CD14-positive monocyte (primary cell): ENCODE results near the gene RNF169. TPM values are rescaled to one million over a fixed set of nuclear protein-coding genes. Genes with fewer than 3 reads are reported as not detected.

Source experiments
- DNase-seq, 3 donors: peaks; one replicate each; pipeline ENCODE4 v3.0.0-alpha.2; 2011 to 2022
- H2AFZ ChIP-seq: 2 replicates; pipeline ENCODE4 v1.6.0; 2012; ENCODE audit warnings: mild to moderate bottlenecking, low read depth, low read length, inconsistent platforms; ENCODE audit not compliant: insufficient read depth, poor library complexity, severe bottlenecking
- H3K27ac ChIP-seq, 2 donors: 1 replicate in 1 of 2; 2 replicates in 1 of 2; pipeline ENCODE4 v1.5.1; 2012 to 2013; ENCODE audit warnings: low read length in 2 of 2, control low read depth in 1 of 2, inconsistent platforms in 1 of 2, low read depth in 1 of 2, mild to moderate bottlenecking in 1 of 2
- H3K27me3 ChIP-seq, 2 donors: one replicate each; pipeline versions ENCODE4 v1.6.0 to v1.6.1; 2011 to 2013; ENCODE audit warnings: low read length in 2 of 2; ENCODE audit not compliant: control insufficient read depth in 2 of 2, insufficient read depth in 2 of 2
- H3K36me3 ChIP-seq, 2 donors: replicated peaks in 1 of 2; 1 replicate in 1 of 2; 2 replicates in 1 of 2; pipeline versions ENCODE4 v1.5.1 to v1.6.1; 2012 to 2013; ENCODE audit warnings: low read length in 2 of 2, control low read depth in 1 of 2, inconsistent platforms in 1 of 2, mild to moderate bottlenecking in 1 of 2; ENCODE audit not compliant: insufficient read depth in 2 of 2, control insufficient read depth in 1 of 2
- H3K4me1 ChIP-seq, 2 donors: 1 replicate in 1 of 2; 2 replicates in 1 of 2; pipeline versions ENCODE4 v1.5.1 to v1.6.1; 2012 to 2013; ENCODE audit warnings: low read length in 2 of 2, control low read depth in 1 of 2, inconsistent platforms in 1 of 2, mild to moderate bottlenecking in 1 of 2, moderate library complexity in 1 of 2; ENCODE audit not compliant: insufficient read depth in 2 of 2, control insufficient read depth in 1 of 2
- H3K4me2 ChIP-seq: replicated peaks from 2 replicates; pipeline ENCODE3; 2012; ENCODE audit warnings: low read length, moderate library complexity, mild to moderate bottlenecking; ENCODE audit not compliant: poor library complexity, severe bottlenecking; ENCODE audit errors: extremely low read depth
- H3K4me3 ChIP-seq, 3 experiments: fragments of 200-600 bp in 1 of 3; sonication (generic) in 1 of 3; replicated peaks in 1 of 3; 1 replicate in 2 of 3; 2 replicates in 1 of 3; pipeline ENCODE4 v1.5.1; 2011 to 2013; ENCODE audit warnings: low read length in 3 of 3, mild to moderate bottlenecking in 3 of 3, control low read depth in 2 of 3, low read depth in 2 of 3, inconsistent platforms in 1 of 3, moderate library complexity in 1 of 3
- H3K79me2 ChIP-seq: 2 replicates; pipeline ENCODE4 v1.6.0; 2012; ENCODE audit warnings: mild to moderate bottlenecking, control low read depth, inconsistent platforms, low read length, moderate library complexity; ENCODE audit not compliant: insufficient read depth
- H3K9ac ChIP-seq: 2 replicates; pipeline ENCODE4 v1.6.0; 2017; ENCODE audit warnings: low read length, mild to moderate bottlenecking; ENCODE audit not compliant: insufficient read depth, poor library complexity, severe bottlenecking
- H3K9me3 ChIP-seq, 2 donors: replicated peaks in 1 of 2; 1 replicate in 1 of 2; 2 replicates in 1 of 2; pipeline versions ENCODE4 v1.5.1 to v1.6.1; 2012 to 2013; ENCODE audit warnings: low read length in 2 of 2, control low read depth in 1 of 2; ENCODE audit not compliant: control insufficient read depth in 1 of 2, insufficient read depth in 1 of 2
- H4K20me1 ChIP-seq: 2 replicates; pipeline ENCODE4 v1.6.0; 2012; ENCODE audit warnings: mild to moderate bottlenecking, low read length, control low read depth, moderate library complexity; ENCODE audit not compliant: insufficient read depth
- H3K27ac Mint-ChIP-seq, 7 donors: one replicate each; pipeline ENCODE4 v1.8.0; 2020; ENCODE audit warnings: mild to moderate bottlenecking in 7 of 7, mixed read lengths in 7 of 7, moderate library complexity in 6 of 7, inconsistent platforms in 2 of 7
- H3K27me3 Mint-ChIP-seq, 3 donors: one replicate each; pipeline ENCODE4 v1.8.0; 2021 to 2022; ENCODE audit warnings: low read depth in 3 of 3, mild to moderate bottlenecking in 3 of 3, mixed read lengths in 3 of 3, moderate library complexity in 3 of 3, inconsistent platforms in 1 of 3
- H3K36me3 Mint-ChIP-seq, 2 donors: one replicate each; pipeline ENCODE4 v1.8.0; 2020; ENCODE audit warnings: mixed read lengths in 2 of 2, inconsistent platforms in 1 of 2, mild to moderate bottlenecking in 1 of 2
- H3K4me1 Mint-ChIP-seq: one replicate; pipeline ENCODE4 v1.8.0; 2020; ENCODE audit warnings: mild to moderate bottlenecking, mixed read lengths
- H3K4me3 Mint-ChIP-seq, 2 donors: one replicate each; pipeline ENCODE4 v1.8.0; 2020; ENCODE audit warnings: mild to moderate bottlenecking in 2 of 2, mixed read lengths in 2 of 2, moderate library complexity in 1 of 2
- H3K9me3 Mint-ChIP-seq, 7 donors: one replicate each; pipeline ENCODE4 v1.8.0; 2020 to 2022; ENCODE audit warnings: mixed read lengths in 7 of 7, mild to moderate bottlenecking in 6 of 7, moderate library complexity in 6 of 7, inconsistent platforms in 2 of 7
- CTCF ChIP-seq: fragments of 200-600 bp; IDR thresholded peaks from one replicate; pipeline ENCODE4 v1.8.0; 2022; ENCODE audit warnings: antibody characterized with exemption, mild to moderate bottlenecking
- WGBS: methylation state at CpG from one replicate; pipeline ENCODE4 v1.1.5; 2013; ENCODE audit warnings: missing lambda C conversion rate; ENCODE audit not compliant: insufficient coverage; 5-methylcytosine and 5-hydroxymethylcytosine counted together
- intact Hi-C, 2 donors: fragments of 100-400 bp; cut with micrococcal nuclease; formaldehyde crosslinking; loops; one replicate each; pipeline versions ENCODE4 v1.15.0 to v1.15.1; 2023
- polyA plus RNA-seq, 3 donors: library from polyadenylated mRNA; depleted of rRNA in 1 of 3; unstranded in 2 of 3; stranded (reverse) in 1 of 3; fragments of 300-500 nt in 2 of 3; fragments of >200 nt in 1 of 3; fragmentation: Illumina TruSeq in 2 of 3; gene quantifications; 1 replicate in 2 of 3; 2 replicates in 1 of 3; pipeline ENCODE4 v1.2.3, GENCODE V29; 2012 to 2021

RNF169 gene
- polyA plus RNA-seq, 3 donors: 1.4 to 16.2 (median 2.0) TPM

GRCh38 chr11:74783241-74783871 lies 34.7 kb downstream of the RNF169 start:
- peaks cover 38% of the 10 kb centered on the region for H3K4me1 Mint-ChIP-seq
- no peak overlapping the region for H2AFZ ChIP-seq
- intact Hi-C loops: loop anchor here (5.0 kb wide), 1 partner anchor 36 kb away; the partner anchor contains the start of gene RNF169 (in 2 of the 2)

GRCh38 chr11:74784234-74784633 lies 35.6 kb downstream of the RNF169 start:
- Histone ChIP-seq H3K36me3 (peaks cover 0 to 6% of the 10 kb centered on the region in 2 donors), H3K27ac (peak overlapping the region in 1 of 2 donors; percentile 81), H3K9me3 (no peaks in the 10 kb centered on the region), H3K4me1 (peaks cover 38 to 70% of the 10 kb centered on the region in 2 donors), H3K4me2 (peak overlapping the region; percentile 65), H2AFZ (no peak overlapping the region), H3K4me3 (peak overlapping the region in 1 of 3 experiments; percentile 48), H4K20me1 (peaks cover 72% of the 10 kb centered on the region), H3K79me2 (peaks cover 80% of the 10 kb centered on the region), H3K27me3 (no peaks in the 10 kb centered on the region), H3K9ac (no peak overlapping the region)
- no peak overlapping the region for H3K4me3 Mint-ChIP-seq
- no peak for TF ChIP-seq CTCF
- peaks cover 36% of the 10 kb centered on the region for H3K4me1 Mint-ChIP-seq
- intact Hi-C loops: loop anchor here (5.0 kb wide), 1 partner anchor 37 kb away; the partner anchor contains the start of gene RNF169 (in 2 of the 2)
- DNase-seq: no peak
- H3K27me3 Mint-ChIP-seq: no peaks in the 10 kb centered on the region
- 88% methylated on average over 1 of the region's 5 CpGs for WGBS
- peaks cover 5 to 12% of the 10 kb centered on the region in 2 donors for H3K36me3 Mint-ChIP-seq
- H3K27ac Mint-ChIP-seq: peak overlapping the region in 6 of 7 donors; percentile 50 to 86 (median 83)
- H3K9me3 Mint-ChIP-seq: no peaks in the 10 kb centered on the region

More at GRCh38 chr11:74783241-74783871, 34.7 kb downstream of the RNF169 start:
- peaks cover 38 to 70% of the 10 kb centered on the region in 2 donors for H3K4me1 ChIP-seq
- peak overlapping the region; percentile 65 for H3K4me2 ChIP-seq
- peak; percentile 88 to 96 (median 91) for DNase-seq
- H3K4me3 Mint-ChIP-seq: peak overlapping the region; percentile 7 to 49
- no CpG with 5 or more reads among the region's 2 CpGs for WGBS
- H3K36me3 ChIP-seq: peaks cover 0 to 2% of the 10 kb centered on the region in 2 donors
- H3K36me3 Mint-ChIP-seq: peaks cover 5 to 11% of the 10 kb centered on the region in 2 donors
- peaks cover 72% of the 10 kb centered on the region for H4K20me1 ChIP-seq
- peaks cover 81% of the 10 kb centered on the region for H3K79me2 ChIP-seq
- peak overlapping the region in 6 of 7 donors; percentile 48 to 93 (median 90) for H3K27ac Mint-ChIP-seq
- peak overlapping the region in 1 of 2 donors; percentile 81 for H3K27ac ChIP-seq
- no peak overlapping the region for H3K9ac ChIP-seq
- TF ChIP-seq CTCF: no peak
- no peaks in the 10 kb centered on the region for H3K27me3 ChIP-seq
- peak overlapping the region in 2 of 3 experiments; percentile 19 to 48 for H3K4me3 ChIP-seq
- no peaks in the 10 kb centered on the region for H3K27me3 Mint-ChIP-seq
- H3K9me3 ChIP-seq: no peaks in the 10 kb centered on the region
- no peaks in the 10 kb centered on the region for H3K9me3 Mint-ChIP-seq
